SK-N-SH (cell line): ENCODE results near the gene HHIPL1.

Source experiments
- CTCF ChIP-seq: fragments of 200-600 bp; sonication (generic); IDR thresholded peaks from 2 replicates; pipeline ENCODE4 v1.6.1; 2017; ENCODE audit warnings: antibody characterized with exemption, mild to moderate bottlenecking, moderate library complexity
- EP300 ChIP-seq, 2 experiments: IDR thresholded peaks; 2 replicates each; pipeline versions ENCODE4 v1.4.0 to v1.6.1; 2012; ENCODE audit warnings: borderline replicate concordance in 1 of 2, low read depth in 1 of 2, low read length in 1 of 2
- GABPA ChIP-seq: IDR thresholded peaks from 2 replicates; pipeline ENCODE4 v1.4.0; 2012; ENCODE audit warnings: low read depth, mild to moderate bottlenecking
- MAX ChIP-seq: IDR thresholded peaks from 2 replicates; pipeline ENCODE4 v1.4.0; 2012; ENCODE audit warnings: low read depth
- PBX3 ChIP-seq: IDR thresholded peaks from 2 replicates; pipeline ENCODE4; 2012
- POLR2AphosphoS5 ChIP-seq: IDR thresholded peaks from 2 replicates; pipeline ENCODE4 v1.6.1; 2012; ENCODE audit warnings: low read depth, low read length
- SIN3A ChIP-seq: IDR thresholded peaks from 2 replicates; pipeline ENCODE4 v1.6.1; 2012; ENCODE audit warnings: low read depth, mild to moderate bottlenecking, low read length, moderate library complexity, borderline replicate concordance
- YY1 ChIP-seq: IDR thresholded peaks from 2 replicates; pipeline ENCODE4 v1.4.0; 2012; ENCODE audit warnings: low read depth, mild to moderate bottlenecking

- TF ChIP-seq CTCF (no peak), PBX3 (no peak), GABPA (no peak), SIN3A (no peak), EP300 (IDR thresholded peaks at IDR 0.05; ENCODE audit: borderline replicate concordance in 1 of 2, low read depth in 1 of 2, low read length in 1 of 2) (no peak), POLR2AphosphoS5 (no peak), MAX (no peak), YY1 (no peak)
These were observed 26.6 kb downstream of the HHIPL1 start for GRCh38 chr14:99671235-99672224.
